Panc1 (cell line): Measurements from ENCODE around the gene PLEKHG4B. TPM values are rescaled to one million over a fixed set of nuclear protein-coding genes. Genes with fewer than 3 reads are reported as not detected.

Experiments
- ATAC-seq: fragments of 200-7000 bp; cut with Tn5 transposase; 2 replicates; pipeline ENCODE4 v1.9.1; 2020; ENCODE audit warnings: mild to moderate bottlenecking, moderate library complexity
- BruUV-seq: library from RNA; stranded (reverse); fragments of 400-500 nt; replicated peaks from 2 replicates; lab custom pipeline; 2021; lab: Mats Ljungman, UMichigan
- CTCF ChIA-PET: fragments of 300-600 bp; sonication (Branson Sonifier 250); formaldehyde crosslinking; loops from one replicate; lab custom pipeline; 2022; ENCODE audit warnings: antibody characterized with exemption; lab: Charles Lee
- POLR2A ChIA-PET: fragments of 300-600 bp; sonication (Branson Sonifier 250); formaldehyde crosslinking; loops from one replicate; lab custom pipeline; 2022; ENCODE audit warnings: antibody characterized with exemption; lab: Charles Lee
- DNase-seq: peaks from one replicate; pipeline ENCODE4 v3.0.0-alpha.2; 2010; ENCODE audit warnings: low read depth, low spot score
- H3K27ac ChIP-seq: 2 replicates; pipeline ENCODE4 v1.5.1; 2011; ENCODE audit warnings: mild to moderate bottlenecking, low read length, inconsistent platforms
- H3K27me3 ChIP-seq: fragments of 200-500 bp; sonication (Bioruptor generic); 2 replicates; pipeline ENCODE4 v1.6.0; 2014; ENCODE audit warnings: low read length, inconsistent platforms; ENCODE audit not compliant: control insufficient read depth, insufficient read depth
- H3K36me3 ChIP-seq: fragments of 200-500 bp; sonication (Bioruptor generic); 2 replicates; pipeline ENCODE4 v1.5.1; 2014; ENCODE audit warnings: inconsistent platforms, mild to moderate bottlenecking, low read length, moderate library complexity; ENCODE audit not compliant: control insufficient read depth, insufficient read depth
- H3K4me1 ChIP-seq: 2 replicates; pipeline ENCODE4 v1.5.1; 2011; ENCODE audit warnings: inconsistent platforms, mild to moderate bottlenecking, low read length, moderate library complexity; ENCODE audit not compliant: control insufficient read depth, insufficient read depth
- H3K4me3 ChIP-seq, 2 experiments: 2 replicates each; pipeline ENCODE4 v1.5.1; 2011 to 2012; ENCODE audit warnings: low read depth in 2 of 2, low read length in 2 of 2, mild to moderate bottlenecking in 2 of 2, inconsistent platforms in 1 of 2, moderate library complexity in 1 of 2
- H3K9me3 ChIP-seq: fragments of 200-500 bp; sonication (Bioruptor generic); 2 replicates; pipeline ENCODE4 v1.5.1; 2014; ENCODE audit warnings: low read depth, mild to moderate bottlenecking, inconsistent platforms, low read length, moderate library complexity; ENCODE audit not compliant: control insufficient read depth, insufficient read depth
- POLR2AphosphoS5 ChIP-seq: IDR thresholded peaks from 2 replicates; pipeline ENCODE4 v1.6.1; 2012; ENCODE audit warnings: mild to moderate bottlenecking, low read depth, low read length, moderate library complexity
- SIN3A ChIP-seq: IDR thresholded peaks from 2 replicates; pipeline ENCODE4 v1.6.1; 2012; ENCODE audit warnings: low read depth, mild to moderate bottlenecking, low read length, moderate library complexity, borderline replicate concordance; ENCODE audit not compliant: insufficient read depth
- TCF7L2 ChIP-seq: IDR thresholded peaks from 2 replicates; pipeline ENCODE4 v1.6.1; 2011; ENCODE audit warnings: mild to moderate bottlenecking, low read depth, low read length, inconsistent platforms
- in situ Hi-C: cut with HindIII; loops from 2 replicates; pipeline ENCODE4 v1.10.0; 2016; ENCODE audit warnings: low sequenced_read_pairs, low pct_unique_long_range_greater_than_20kb
- intact Hi-C: fragments of 100-400 bp; cut with micrococcal nuclease; formaldehyde crosslinking; loops from one replicate; pipeline ENCODE4 v1.10.0; 2022; ENCODE audit not compliant: unreplicated experiment
- total RNA-seq: library from RNA; stranded (reverse); gene quantifications from one replicate; pipeline ENCODE4 v1.2.1, GENCODE V29; 2021; ENCODE audit not compliant: unreplicated experiment
- TF ChIP-seq, protein P1 (sequence below), 2 experiments: IDR thresholded peaks; 2 replicates each; pipeline ENCODE4 v1.6.1; 2011 to 2012; ENCODE audit warnings: low read depth in 2 of 2, control low read depth in 1 of 2, low read length in 1 of 2, mild to moderate bottlenecking in 1 of 2, moderate library complexity in 1 of 2; ENCODE audit not compliant: insufficient read depth in 1 of 2
- TF ChIP-seq, protein P2 (sequence below): fragments of 450-650 bp; IDR thresholded peaks from 2 replicates; pipeline ENCODE4 v1.5.1; 2017; ENCODE audit warnings: mild to moderate bottlenecking

PLEKHG4B gene
- total RNA-seq, 1 experiment from 2014 or later, result 8.9 TPM

DNA sequence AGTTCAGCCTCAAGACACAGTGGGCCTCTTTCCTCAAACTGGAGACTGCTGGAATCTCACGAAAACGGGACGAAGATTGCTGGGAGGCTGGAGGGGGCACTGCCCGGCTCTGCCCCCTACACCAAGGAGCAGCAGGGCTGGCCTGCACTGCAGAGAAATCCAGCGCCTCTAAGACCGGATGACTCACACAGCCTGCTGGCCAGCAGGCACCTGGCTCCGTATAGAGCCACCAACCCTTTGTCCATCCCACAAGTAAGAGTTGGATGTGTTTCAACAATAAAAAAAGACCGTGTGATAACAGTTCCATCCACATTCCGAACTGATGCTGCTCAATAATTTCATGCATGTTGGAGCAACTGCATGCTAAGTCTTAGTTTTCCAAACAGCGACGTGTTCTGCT, 114.4 kb downstream of the PLEKHG4B start:
- Histone ChIP-seq H3K27me3 (no peaks in the 10 kb centered on the region), H3K4me3 (no peak overlapping the region), H3K27ac (peak overlapping the region; percentile 77), H3K4me1 (peaks cover 27% of the 10 kb centered on the region), H3K36me3 (no peaks in the 10 kb centered on the region), H3K9me3 (no peaks in the 10 kb centered on the region)
- in situ Hi-C loops, result no loop called here
- ChIA-PET CTCF (no interaction called here), POLR2A (no interaction called here)
- no TSS peak for BruUV-seq
- DNase-seq (no peak), ATAC-seq (peak; percentile 87)
- intact Hi-C loops, result no loop called here
- TF ChIP-seq, protein P1, sequence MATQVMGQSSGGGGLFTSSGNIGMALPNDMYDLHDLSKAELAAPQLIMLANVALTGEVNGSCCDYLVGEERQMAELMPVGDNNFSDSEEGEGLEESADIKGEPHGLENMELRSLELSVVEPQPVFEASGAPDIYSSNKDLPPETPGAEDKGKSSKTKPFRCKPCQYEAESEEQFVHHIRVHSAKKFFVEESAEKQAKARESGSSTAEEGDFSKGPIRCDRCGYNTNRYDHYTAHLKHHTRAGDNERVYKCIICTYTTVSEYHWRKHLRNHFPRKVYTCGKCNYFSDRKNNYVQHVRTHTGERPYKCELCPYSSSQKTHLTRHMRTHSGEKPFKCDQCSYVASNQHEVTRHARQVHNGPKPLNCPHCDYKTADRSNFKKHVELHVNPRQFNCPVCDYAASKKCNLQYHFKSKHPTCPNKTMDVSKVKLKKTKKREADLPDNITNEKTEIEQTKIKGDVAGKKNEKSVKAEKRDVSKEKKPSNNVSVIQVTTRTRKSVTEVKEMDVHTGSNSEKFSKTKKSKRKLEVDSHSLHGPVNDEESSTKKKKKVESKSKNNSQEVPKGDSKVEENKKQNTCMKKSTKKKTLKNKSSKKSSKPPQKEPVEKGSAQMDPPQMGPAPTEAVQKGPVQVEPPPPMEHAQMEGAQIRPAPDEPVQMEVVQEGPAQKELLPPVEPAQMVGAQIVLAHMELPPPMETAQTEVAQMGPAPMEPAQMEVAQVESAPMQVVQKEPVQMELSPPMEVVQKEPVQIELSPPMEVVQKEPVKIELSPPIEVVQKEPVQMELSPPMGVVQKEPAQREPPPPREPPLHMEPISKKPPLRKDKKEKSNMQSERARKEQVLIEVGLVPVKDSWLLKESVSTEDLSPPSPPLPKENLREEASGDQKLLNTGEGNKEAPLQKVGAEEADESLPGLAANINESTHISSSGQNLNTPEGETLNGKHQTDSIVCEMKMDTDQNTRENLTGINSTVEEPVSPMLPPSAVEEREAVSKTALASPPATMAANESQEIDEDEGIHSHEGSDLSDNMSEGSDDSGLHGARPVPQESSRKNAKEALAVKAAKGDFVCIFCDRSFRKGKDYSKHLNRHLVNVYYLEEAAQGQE (IDR thresholded peaks at IDR 0.05; ENCODE audit: insufficient read depth in 1 of 2, low read depth in 2 of 2, low read length in 1 of 2), result no peak
- TF ChIP-seq TCF7L2 (no peak), POLR2AphosphoS5 (no peak), SIN3A (no peak)
- TF ChIP-seq, protein P2, sequence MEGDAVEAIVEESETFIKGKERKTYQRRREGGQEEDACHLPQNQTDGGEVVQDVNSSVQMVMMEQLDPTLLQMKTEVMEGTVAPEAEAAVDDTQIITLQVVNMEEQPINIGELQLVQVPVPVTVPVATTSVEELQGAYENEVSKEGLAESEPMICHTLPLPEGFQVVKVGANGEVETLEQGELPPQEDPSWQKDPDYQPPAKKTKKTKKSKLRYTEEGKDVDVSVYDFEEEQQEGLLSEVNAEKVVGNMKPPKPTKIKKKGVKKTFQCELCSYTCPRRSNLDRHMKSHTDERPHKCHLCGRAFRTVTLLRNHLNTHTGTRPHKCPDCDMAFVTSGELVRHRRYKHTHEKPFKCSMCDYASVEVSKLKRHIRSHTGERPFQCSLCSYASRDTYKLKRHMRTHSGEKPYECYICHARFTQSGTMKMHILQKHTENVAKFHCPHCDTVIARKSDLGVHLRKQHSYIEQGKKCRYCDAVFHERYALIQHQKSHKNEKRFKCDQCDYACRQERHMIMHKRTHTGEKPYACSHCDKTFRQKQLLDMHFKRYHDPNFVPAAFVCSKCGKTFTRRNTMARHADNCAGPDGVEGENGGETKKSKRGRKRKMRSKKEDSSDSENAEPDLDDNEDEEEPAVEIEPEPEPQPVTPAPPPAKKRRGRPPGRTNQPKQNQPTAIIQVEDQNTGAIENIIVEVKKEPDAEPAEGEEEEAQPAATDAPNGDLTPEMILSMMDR, result no peak

DNA sequence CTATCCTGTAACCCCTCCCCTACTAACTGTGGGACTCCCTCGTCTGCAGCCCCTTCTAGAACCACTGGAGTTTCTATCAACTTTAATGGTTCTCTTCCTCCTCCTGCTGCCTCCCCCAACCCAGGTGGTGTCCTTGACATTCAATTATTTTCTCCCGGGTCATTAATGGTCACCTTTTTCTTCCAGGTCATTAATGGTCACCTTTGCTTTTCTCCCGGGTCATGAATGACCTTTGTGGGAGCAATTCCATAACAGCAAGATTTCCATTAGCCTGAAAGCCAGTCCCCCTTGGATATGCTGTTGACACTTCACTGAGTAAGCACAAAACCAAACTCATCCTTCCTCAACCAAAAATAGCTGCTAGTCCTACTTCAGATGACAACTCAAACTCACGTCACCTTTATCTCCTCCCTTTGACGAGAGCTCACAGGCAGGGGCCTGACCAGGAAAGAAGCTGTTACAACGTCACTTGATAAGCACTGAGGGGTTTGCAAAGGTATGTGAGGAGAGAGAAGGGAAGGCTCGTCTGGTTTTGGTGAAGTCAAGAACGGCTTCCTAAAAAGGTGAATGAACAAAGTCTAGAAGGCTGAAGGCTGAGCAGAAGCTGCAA, 115.1 kb downstream of the PLEKHG4B start:
- H3K36me3 ChIP-seq, result no peaks in the 10 kb centered on the region
- no peak overlapping the region for H3K4me3 ChIP-seq
- no peak overlapping the region for H3K27ac ChIP-seq
- CTCF ChIA-PET, result no interaction called here
- in situ Hi-C loops (no loop called here), intact Hi-C loops (no loop called here)
- H3K27me3 ChIP-seq, result no peaks in the 10 kb centered on the region
- H3K9me3 ChIP-seq, result no peaks in the 10 kb centered on the region
- ATAC-seq (no peak), DNase-seq (no peak)
- no peak for TF ChIP-seq POLR2AphosphoS5
- TF ChIP-seq, protein P2, result no peak
- no peak for TF ChIP-seq TCF7L2
- TF ChIP-seq, protein P1 (IDR thresholded peaks at IDR 0.05; ENCODE audit: insufficient read depth in 1 of 2, low read depth in 2 of 2, low read length in 1 of 2), result no peak
- no peak for TF ChIP-seq SIN3A
- BruUV-seq, result no TSS peak
- peaks cover 27% of the 10 kb centered on the region for H3K4me1 ChIP-seq
- POLR2A ChIA-PET, result no interaction called here
